ES-I3 (cell line): ENCODE results near the gene RNF19B.
A peak's percentile ranks its signal among the peaks of the same experiment; 100 is the strongest.

Experiments used
- H3K36me3 ChIP-seq: 2 replicates; pipeline ENCODE4 v1.6.1; 2013; ENCODE audit warnings: mild to moderate bottlenecking, low read length, control low read depth, moderate library complexity; ENCODE audit not compliant: insufficient read depth
- H3K4me1 ChIP-seq: 2 replicates; pipeline ENCODE4 v1.6.1; 2013; ENCODE audit warnings: mild to moderate bottlenecking, control low read depth, low read length; ENCODE audit not compliant: insufficient read depth
- H3K9ac ChIP-seq: 2 replicates; pipeline ENCODE4 v1.6.1; 2013; ENCODE audit warnings: low read depth, mild to moderate bottlenecking, low read length, moderate library complexity
- H3K9me3 ChIP-seq: 2 replicates; pipeline ENCODE4 v1.6.1; 2013; ENCODE audit warnings: mild to moderate bottlenecking, low read length, moderate library complexity; ENCODE audit not compliant: control insufficient read depth, insufficient read depth

Gene RNF19B

DNA sequence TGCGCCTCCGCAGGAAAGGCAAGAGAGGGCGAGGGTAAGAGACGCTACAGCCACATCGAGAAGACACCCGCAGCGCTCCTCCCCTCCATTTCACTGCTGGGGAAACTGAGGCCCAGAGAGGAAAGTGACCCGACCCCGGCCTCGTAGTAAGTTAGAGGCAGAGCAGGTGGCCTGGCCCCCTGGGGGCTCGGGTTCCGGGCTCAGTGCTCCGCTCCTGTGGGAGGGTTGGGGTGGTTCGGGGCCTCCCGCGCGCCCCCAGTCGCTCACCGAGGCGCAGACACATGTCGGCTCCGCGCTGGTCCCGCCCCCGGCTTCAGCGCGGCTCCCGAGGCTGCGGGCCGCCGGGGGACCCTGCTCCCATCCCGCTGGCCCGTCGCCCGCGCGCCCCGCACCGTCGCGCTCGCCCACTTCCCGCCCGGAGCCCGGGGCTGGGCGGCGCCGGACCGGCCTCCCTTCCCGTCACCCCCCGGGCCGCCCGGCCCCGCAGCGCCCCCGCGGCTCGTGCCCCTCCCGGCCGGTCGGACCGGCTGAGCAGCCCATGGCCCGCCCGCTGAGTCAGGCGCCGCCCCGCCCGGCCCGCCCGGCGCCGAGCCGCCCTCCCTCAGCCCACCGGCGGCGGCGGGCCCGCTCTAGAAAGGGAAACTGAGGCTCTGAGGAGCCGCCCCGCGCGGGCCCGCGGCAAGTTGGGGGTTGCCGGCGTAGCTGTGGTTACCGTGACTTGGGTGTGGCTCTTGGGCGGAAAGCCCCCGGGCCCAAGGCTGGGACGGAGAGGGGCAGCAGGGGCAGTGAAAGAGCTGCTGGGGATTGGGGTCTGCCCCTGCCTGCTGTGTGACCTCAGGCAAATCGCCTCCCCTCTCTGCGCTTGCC, 63.4 kb downstream of the RNF19B start, which contains the start of gene TMEM54:
TSS of gene TMEM54 (minus strand) at position 434 of the 867 bp plus-strand sequence. CDS start at position 283, 151 bp downstream.
- Histone ChIP-seq H3K9ac (peak within 1 kb of the TSS; percentile 73; the same call in 1 of the 2 replicates), H3K36me3 (no peaks in the 10 kb centered on the region), H3K9me3 (no peaks in the 10 kb centered on the region), H3K4me1 (no peaks in the 10 kb centered on the region)

GRCh38 chr1:32900371-32900955, 64.1 kb downstream of the RNF19B start:
- no peaks in the 10 kb centered on the region for H3K9me3 ChIP-seq
- H3K9ac ChIP-seq: peak overlapping the region; percentile 73; the same call in 1 of the 2 replicates
- H3K36me3 ChIP-seq: no peaks in the 10 kb centered on the region
- H3K4me1 ChIP-seq: no peaks in the 10 kb centered on the region

DNA sequence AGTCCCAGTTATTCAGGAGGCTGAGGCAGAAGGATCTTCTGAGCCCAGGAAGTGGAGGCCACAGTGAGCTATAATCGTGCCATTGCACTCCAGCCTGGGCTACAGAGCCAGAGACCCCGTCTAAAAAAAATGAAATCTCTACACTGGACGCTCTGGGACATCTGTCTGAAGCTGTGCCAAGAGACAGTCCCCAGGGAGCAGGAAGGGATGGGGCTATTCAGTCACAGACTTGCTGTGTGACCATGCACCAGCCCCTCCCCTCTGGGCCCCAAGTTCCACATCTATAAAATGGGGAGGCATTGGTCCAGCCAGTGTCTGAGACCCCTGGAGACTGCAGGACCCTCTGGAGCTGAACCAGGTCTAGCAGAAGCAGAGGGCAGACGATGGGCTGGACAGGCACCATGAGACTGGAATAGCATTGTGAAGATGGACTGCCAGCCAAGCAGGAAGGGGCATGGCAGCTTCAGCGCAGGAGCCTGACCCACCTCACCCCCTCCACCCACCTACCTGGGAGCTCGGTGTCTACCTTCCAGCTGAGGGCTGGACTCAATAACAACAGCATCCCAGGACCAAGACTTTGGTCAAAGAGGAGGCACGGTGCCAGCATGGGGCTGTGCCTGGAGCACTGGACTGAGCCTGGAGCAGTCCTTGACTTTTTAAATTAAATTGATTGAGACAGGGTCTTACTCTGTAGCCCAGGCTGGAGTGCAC, 64.9 kb downstream of the RNF19B start:
- H3K4me1 ChIP-seq: no peaks in the 10 kb centered on the region
- no peaks in the 10 kb centered on the region for H3K9me3 ChIP-seq
- no peaks in the 10 kb centered on the region for H3K36me3 ChIP-seq
- H3K9ac ChIP-seq: no peak overlapping the region

DNA sequence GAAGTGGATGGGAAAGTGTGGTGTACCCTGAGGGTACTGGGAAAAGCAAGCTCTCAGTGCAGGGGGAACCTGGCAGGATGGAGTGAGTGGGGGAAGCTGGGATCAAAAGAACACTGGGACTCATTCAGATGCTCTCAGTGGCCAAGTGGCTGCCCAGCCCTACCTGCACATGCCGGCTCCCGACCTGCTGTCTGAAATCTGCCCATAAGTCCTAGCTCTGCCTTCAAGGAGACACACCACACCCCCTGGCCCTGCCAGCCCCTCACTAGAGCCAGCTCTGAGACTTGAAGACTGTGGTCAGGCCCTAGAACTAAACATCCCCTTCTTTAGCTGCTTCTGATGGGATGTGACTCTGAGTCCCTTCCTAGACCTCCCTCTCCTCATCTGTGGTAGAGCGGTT, 65.7 kb downstream of the RNF19B start:
- H3K4me1 ChIP-seq: no peaks in the 10 kb centered on the region
- H3K9me3 ChIP-seq: no peaks in the 10 kb centered on the region
- no peaks in the 10 kb centered on the region for H3K36me3 ChIP-seq
- H3K9ac ChIP-seq: no peak overlapping the region

- H3K9ac ChIP-seq: no peak overlapping the region
- no peaks in the 10 kb centered on the region for H3K4me1 ChIP-seq
- no peaks in the 10 kb centered on the region for H3K36me3 ChIP-seq
- H3K9me3 ChIP-seq: no peaks in the 10 kb centered on the region
Measured at GRCh38 chr1:32898056-32898455, 66.6 kb downstream of the RNF19B start.

DNA sequence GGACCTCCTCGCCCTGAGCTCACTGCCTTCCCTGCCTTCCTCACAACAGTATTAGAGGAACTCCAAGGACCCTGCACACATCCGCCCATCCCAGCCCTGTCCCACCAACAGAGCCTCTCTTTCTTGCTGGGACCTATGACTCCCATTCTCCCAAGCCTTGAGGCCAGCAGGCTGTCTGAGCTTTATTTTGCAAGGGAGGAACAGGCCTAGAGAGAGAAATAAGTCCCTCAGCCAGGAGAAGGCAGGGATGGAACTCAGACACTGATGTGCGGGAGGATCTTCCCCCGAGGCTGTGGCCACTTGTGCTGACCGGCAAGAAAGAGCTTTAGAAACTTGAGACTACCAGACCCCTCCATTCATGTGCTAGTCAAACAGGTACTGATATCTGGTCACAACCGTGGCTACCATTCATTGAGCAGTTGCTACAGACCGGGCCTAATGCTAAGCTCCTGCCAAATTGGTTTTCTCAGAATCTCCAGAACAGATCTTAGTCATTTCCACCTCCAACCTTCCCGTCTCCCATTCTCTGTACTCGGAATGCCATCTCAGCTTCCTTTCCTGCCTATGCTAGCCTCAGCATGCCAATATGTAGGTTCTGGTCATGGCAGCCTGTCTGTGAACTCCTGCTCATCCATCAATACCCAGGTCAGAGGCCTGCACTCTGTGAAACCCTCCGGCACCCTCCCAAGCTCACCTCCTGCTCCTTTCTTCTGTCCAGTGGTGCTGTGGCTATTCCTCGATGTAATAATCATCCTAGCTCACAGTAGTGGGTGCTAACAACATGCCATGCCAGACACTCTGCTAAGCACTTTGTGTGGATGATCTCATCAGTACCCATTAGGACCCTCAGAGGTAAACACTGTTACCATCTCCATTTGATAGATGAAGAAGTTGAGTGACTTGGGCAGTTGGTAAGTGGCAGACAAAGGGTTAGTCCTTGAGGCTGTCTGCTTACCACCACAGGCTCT, 67.2 kb downstream of the RNF19B start:
- Histone ChIP-seq H3K4me1 (no peaks in the 10 kb centered on the region; the same call in 1 of the 2 replicates), H3K9me3 (no peaks in the 10 kb centered on the region)

DNA sequence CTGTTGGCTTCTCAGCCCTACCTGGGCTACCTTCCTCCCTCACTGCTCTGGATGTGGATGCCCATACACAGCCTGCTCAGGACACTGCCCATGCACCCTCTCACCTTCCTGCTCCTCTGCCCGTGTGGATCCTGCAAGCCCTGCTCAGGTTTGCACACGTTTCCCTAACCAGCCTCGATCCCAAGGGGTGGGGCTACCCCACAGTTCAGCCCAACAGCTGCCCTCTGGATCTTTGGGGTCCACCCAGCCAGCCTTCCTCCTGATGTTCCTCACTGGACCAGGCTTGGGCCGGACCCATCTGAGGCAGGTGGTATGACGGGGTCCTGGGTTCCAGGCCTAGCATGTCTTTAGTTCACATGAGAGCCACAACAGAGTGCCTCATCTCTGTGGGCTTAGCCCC, 68.2 kb downstream of the RNF19B start:
- no peaks in the 10 kb centered on the region for H3K36me3 ChIP-seq
- no peak overlapping the region for H3K9ac ChIP-seq

More for the DNA sequence above, 67.2 kb downstream of the RNF19B start:
- Histone ChIP-seq H3K36me3 (no peaks in the 10 kb centered on the region), H3K9ac (no peak overlapping the region)

GRCh38 chr1:32895325-32896215, 69.0 kb downstream of the RNF19B start:
- Histone ChIP-seq H3K4me1 (no peaks in the 10 kb centered on the region; the same call in 1 of the 2 replicates), H3K9me3 (no peaks in the 10 kb centered on the region), H3K9ac (no peak overlapping the region), H3K36me3 (no peaks in the 10 kb centered on the region)

More for the DNA sequence above, 68.2 kb downstream of the RNF19B start:
- Histone ChIP-seq H3K4me1 (no peaks in the 10 kb centered on the region; the same call in 1 of the 2 replicates), H3K9me3 (no peaks in the 10 kb centered on the region)

GRCh38 chr1:32894681-32895080, 69.9 kb downstream of the RNF19B start:
- Histone ChIP-seq H3K9ac (no peak overlapping the region), H3K9me3 (no peaks in the 10 kb centered on the region), H3K36me3 (no peaks in the 10 kb centered on the region), H3K4me1 (no peaks in the 10 kb centered on the region; the same call in 1 of the 2 replicates)

- no peaks in the 10 kb centered on the region; the same call in 1 of the 2 replicates for H3K4me1 ChIP-seq
- no peaks in the 10 kb centered on the region for H3K36me3 ChIP-seq
- peak overlapping the region; percentile 74 for H3K9ac ChIP-seq
- no peaks in the 10 kb centered on the region for H3K9me3 ChIP-seq
Measured at GRCh38 chr1:32894019-32894600, 70.5 kb downstream of the RNF19B start.

- no peaks in the 10 kb centered on the region for H3K9me3 ChIP-seq
- H3K4me1 ChIP-seq: no peaks in the 10 kb centered on the region; the same call in 1 of the 2 replicates
- no peaks in the 10 kb centered on the region for H3K36me3 ChIP-seq
- H3K9ac ChIP-seq: peak overlapping the region; percentile 74
Measured at GRCh38 chr1:32893198-32894018, 71.2 kb downstream of the RNF19B start.
